Stimulated activated memory B cell treated with anti-CD40 and anti-IgM and Interleukin-4, amounts not matched to agents 10 μg/mL and 1 μg/mL and 100 μg/mL, for 72 hours (primary cell): ENCODE results near the gene ITIH4.
A peak's percentile ranks its signal among the peaks of the same experiment; 100 is the strongest.

Experiments
- ATAC-seq: fragments of 150-1000 bp; cut with Tn5 transposase; 2 replicates; pipeline ENCODE4 v1.10.0; 2021
- H3K27ac Mint-ChIP-seq: one replicate; pipeline ENCODE4 v1.8.0; 2022; ENCODE audit warnings: mild to moderate bottlenecking, mixed read lengths
- H3K27me3 Mint-ChIP-seq: one replicate; pipeline ENCODE4 v1.8.0; 2022; ENCODE audit warnings: mixed read lengths
- H3K36me3 Mint-ChIP-seq: one replicate; pipeline ENCODE4 v1.8.0; 2022; ENCODE audit warnings: mixed read lengths
- H3K4me1 Mint-ChIP-seq: one replicate; pipeline ENCODE4 v1.8.0; 2022; ENCODE audit warnings: mixed read lengths
- H3K4me3 Mint-ChIP-seq: one replicate; pipeline ENCODE4 v1.8.0; 2022; ENCODE audit warnings: mild to moderate bottlenecking, moderate library complexity, mixed read lengths
- H3K9me3 Mint-ChIP-seq: one replicate; pipeline ENCODE4 v1.8.0; 2022; ENCODE audit warnings: mixed read lengths

ITIH4 gene

DNA sequence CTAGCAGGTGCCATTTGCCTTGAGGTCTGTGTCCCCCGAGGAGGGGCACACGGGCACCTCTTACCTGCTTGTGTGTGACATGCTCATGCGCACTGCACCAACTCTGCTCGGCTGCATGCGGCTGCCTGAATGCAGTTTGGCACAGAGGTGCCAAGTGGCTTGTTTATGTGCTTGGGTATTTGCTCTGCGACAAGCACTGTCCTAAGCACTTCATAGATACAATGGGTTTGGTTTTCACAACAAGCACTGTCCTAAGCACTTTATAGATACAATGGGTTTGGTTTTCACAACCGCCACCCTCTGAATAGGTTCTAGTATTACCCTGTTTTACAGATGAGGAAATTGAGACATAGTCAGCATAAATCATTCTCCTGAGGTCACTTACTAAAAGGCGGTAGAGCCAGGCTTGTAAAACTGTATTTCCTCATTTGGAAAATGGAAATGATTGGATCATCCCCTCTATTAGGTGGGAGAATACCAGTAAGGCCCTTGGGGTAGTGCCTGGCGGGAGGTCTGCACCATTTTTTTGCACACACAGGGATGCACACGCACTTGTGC is 487 bp downstream of the ITIH4 start:
- Mint-ChIP-seq H3K4me3 (no peak overlapping the region), H3K36me3 (peaks cover 4% of the 10 kb centered on the region), H3K9me3 (no peaks in the 10 kb centered on the region), H3K27ac (no peak overlapping the region), H3K27me3 (no peaks in the 10 kb centered on the region), H3K4me1 (no peaks in the 10 kb centered on the region)
- ATAC-seq: no peak

- H3K27me3 Mint-ChIP-seq: no peaks in the 10 kb centered on the region
- no peaks in the 10 kb centered on the region for H3K9me3 Mint-ChIP-seq
- H3K27ac Mint-ChIP-seq: no peak overlapping the region
- no peaks in the 10 kb centered on the region for H3K4me1 Mint-ChIP-seq
- peaks cover 4% of the 10 kb centered on the region for H3K36me3 Mint-ChIP-seq
- no peak for ATAC-seq
- no peak overlapping the region for H3K4me3 Mint-ChIP-seq
Measured at GRCh38 chr3:52829482-52829881, 990 bp downstream of the ITIH4 start.

GRCh38 chr3:52827866-52828376 is 2.6 kb downstream of the ITIH4 start:
- Mint-ChIP-seq H3K9me3 (no peaks in the 10 kb centered on the region), H3K36me3 (peaks cover 7% of the 10 kb centered on the region), H3K27me3 (no peaks in the 10 kb centered on the region), H3K4me3 (no peak overlapping the region), H3K27ac (no peak overlapping the region), H3K4me1 (no peaks in the 10 kb centered on the region)
- no peak for ATAC-seq

DNA sequence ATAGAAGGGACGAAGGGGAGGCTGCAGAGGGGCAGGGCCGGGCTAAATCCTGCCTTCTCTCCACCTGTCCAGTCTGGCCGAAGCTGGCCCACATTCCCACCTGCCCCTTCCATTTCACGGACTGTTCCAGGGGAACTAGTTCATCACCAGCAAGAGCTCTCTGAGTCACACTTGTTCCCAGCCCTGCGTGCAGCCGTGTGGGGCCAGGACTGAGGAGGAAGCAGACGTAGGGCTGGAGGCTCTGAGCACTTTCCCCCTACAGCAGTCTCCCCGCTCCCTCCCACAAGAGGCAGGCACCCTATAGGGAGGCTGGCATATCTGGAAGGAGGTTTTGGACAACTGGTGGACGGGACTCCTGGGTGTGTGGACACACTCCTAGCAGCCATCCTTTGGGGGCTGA is 3.0 kb downstream of the ITIH4 start:
- Mint-ChIP-seq H3K27me3 (no peaks in the 10 kb centered on the region), H3K9me3 (no peaks in the 10 kb centered on the region), H3K27ac (no peak overlapping the region), H3K36me3 (peaks cover 7% of the 10 kb centered on the region), H3K4me3 (no peak overlapping the region), H3K4me1 (no peaks in the 10 kb centered on the region)
- ATAC-seq: no peak

- Mint-ChIP-seq H3K4me1 (no peaks in the 10 kb centered on the region), H3K27ac (no peak overlapping the region), H3K36me3 (peaks cover 7% of the 10 kb centered on the region), H3K27me3 (no peaks in the 10 kb centered on the region), H3K9me3 (no peaks in the 10 kb centered on the region), H3K4me3 (no peak overlapping the region)
- no peak for ATAC-seq
Measured at GRCh38 chr3:52824037-52824436, 6.4 kb downstream of the ITIH4 start.

DNA sequence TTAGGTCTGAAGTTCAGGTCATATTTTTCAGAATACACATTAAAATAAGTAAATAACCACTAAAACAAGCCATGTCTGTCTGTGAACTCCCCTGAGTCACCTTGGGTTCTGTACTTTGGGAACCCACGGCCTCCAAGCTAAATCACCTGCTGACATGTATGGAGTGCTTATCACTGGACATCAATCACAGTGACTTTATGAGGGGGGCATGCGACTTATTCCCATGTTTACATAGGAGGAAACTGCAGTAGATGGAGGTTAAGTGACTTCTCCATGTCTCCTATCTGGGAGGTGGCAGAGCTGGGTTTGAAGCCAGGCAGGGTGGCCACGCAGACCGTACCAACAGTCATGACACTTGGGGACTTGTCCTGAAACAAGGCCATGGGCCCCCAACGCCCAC is 8.1 kb downstream of the ITIH4 start:
- no peak overlapping the region for H3K4me3 Mint-ChIP-seq
- H3K9me3 Mint-ChIP-seq: no peaks in the 10 kb centered on the region

DNA sequence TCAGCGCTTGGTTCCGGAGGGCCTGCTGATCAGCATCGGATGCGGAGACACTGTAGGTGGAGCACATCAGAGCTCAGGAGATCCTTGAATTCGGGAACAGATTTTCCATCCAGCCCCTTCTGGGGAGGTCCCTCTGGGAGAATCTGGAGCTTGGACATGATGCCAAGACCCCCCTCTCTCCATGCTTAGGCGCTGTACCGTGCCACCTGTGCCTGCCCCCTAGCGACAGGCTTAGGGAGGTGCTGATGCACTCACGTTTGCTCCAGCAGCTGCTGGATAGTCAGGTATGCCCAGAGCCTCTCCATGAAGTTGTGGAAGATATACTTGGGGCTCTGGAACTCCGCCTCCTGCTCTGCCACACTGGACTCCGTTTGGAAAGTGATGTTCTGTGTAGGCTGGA is 9.7 kb downstream of the ITIH4 start:
- H3K9me3 Mint-ChIP-seq: no peaks in the 10 kb centered on the region
- H3K4me3 Mint-ChIP-seq: no peak overlapping the region
- H3K27me3 Mint-ChIP-seq: no peaks in the 10 kb centered on the region
- no peak for ATAC-seq
- H3K4me1 Mint-ChIP-seq: no peaks in the 10 kb centered on the region
- H3K36me3 Mint-ChIP-seq: peaks cover 7% of the 10 kb centered on the region
- H3K27ac Mint-ChIP-seq: no peak overlapping the region

More for the DNA sequence above, 8.1 kb downstream of the ITIH4 start:
- ATAC-seq: no peak
- peaks cover 7% of the 10 kb centered on the region for H3K36me3 Mint-ChIP-seq
- no peaks in the 10 kb centered on the region for H3K4me1 Mint-ChIP-seq
- no peaks in the 10 kb centered on the region for H3K27me3 Mint-ChIP-seq
- H3K27ac Mint-ChIP-seq: no peak overlapping the region

GRCh38 chr3:52819936-52820335 is 10.5 kb downstream of the ITIH4 start:
- no peaks in the 10 kb centered on the region for H3K4me1 Mint-ChIP-seq
- no peaks in the 10 kb centered on the region for H3K9me3 Mint-ChIP-seq
- H3K27ac Mint-ChIP-seq: no peak overlapping the region
- no peaks in the 10 kb centered on the region for H3K27me3 Mint-ChIP-seq
- ATAC-seq: no peak
- H3K36me3 Mint-ChIP-seq: peaks cover 7% of the 10 kb centered on the region
- H3K4me3 Mint-ChIP-seq: no peak overlapping the region

DNA sequence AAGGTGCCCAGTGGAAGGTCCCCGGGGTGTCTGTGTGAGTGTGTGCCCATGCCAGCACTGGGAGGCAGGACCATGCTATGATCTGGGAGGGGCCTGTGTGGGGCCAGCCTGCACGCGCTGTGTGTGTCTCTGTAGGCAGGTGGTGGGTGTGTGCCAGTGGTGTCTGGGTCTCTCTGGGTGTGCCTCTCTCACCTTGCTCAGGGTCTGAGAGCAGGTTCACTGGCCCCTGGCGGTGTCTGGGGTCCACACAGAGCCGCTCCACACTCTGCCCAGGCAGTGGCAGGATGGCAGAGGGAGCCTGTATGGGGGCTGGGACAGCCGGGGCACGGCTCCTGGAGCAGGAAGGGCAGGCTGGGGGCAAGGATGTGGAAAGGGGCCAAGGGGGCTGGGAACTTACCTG is 12.6 kb downstream of the ITIH4 start:
- no peaks in the 10 kb centered on the region for H3K27me3 Mint-ChIP-seq
- H3K4me1 Mint-ChIP-seq: no peaks in the 10 kb centered on the region
- no peak overlapping the region for H3K4me3 Mint-ChIP-seq
- H3K27ac Mint-ChIP-seq: no peak overlapping the region
- no peaks in the 10 kb centered on the region for H3K36me3 Mint-ChIP-seq
- ATAC-seq: peak; percentile 32
- H3K9me3 Mint-ChIP-seq: no peaks in the 10 kb centered on the region

DNA sequence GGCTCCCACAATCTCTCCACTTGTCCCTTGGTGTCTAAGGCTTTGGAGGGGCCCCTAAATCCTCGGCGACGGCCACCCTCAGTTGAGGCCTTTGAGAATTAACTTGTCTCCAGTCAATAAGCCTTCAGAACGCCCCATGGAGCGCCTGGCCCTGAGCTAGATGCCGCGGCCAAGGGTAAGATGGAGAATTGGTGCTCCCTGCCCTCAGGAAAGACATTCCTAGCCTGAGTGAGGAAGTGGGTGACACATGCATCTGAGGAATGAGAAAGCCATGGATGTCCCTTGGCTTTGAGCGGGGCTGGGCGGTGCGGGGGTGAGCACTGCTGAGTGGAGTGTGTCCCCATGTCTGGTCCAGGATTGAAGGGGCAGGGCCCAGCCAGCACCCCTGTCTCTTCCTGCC is 13.3 kb downstream of the ITIH4 start:
- Mint-ChIP-seq H3K9me3 (no peaks in the 10 kb centered on the region), H3K4me3 (no peak overlapping the region), H3K27ac (no peak overlapping the region), H3K4me1 (no peaks in the 10 kb centered on the region), H3K27me3 (no peaks in the 10 kb centered on the region), H3K36me3 (no peaks in the 10 kb centered on the region)
- ATAC-seq: no peak

GRCh38 chr3:52816654-52817053 is 13.8 kb downstream of the ITIH4 start:
- H3K9me3 Mint-ChIP-seq: no peaks in the 10 kb centered on the region
- no peak overlapping the region for H3K4me3 Mint-ChIP-seq
- no peaks in the 10 kb centered on the region for H3K4me1 Mint-ChIP-seq
- no peaks in the 10 kb centered on the region for H3K36me3 Mint-ChIP-seq
- no peaks in the 10 kb centered on the region for H3K27me3 Mint-ChIP-seq
- no peak for ATAC-seq
- no peak overlapping the region for H3K27ac Mint-ChIP-seq

DNA sequence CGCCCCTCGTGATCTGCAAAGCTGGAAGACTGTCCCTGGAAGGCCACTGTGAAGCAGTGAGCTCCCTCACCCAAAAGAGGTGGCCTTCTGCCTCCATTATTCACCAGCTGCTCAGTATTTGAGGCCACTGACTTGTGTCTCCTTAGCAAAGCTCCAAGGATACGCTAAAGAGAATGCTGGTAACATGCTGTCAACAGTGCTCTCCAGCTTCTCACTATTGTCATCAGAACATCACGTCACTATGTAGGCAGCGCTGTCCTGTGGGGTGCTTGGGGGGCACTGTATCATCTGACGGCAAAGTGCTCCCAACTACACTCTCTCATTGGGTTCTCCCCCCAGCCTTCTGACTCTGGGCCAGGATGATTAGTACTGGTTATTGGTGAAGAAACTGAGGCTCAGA is 14.3 kb downstream of the ITIH4 start:
- H3K4me1 Mint-ChIP-seq: no peaks in the 10 kb centered on the region
- no peaks in the 10 kb centered on the region for H3K9me3 Mint-ChIP-seq
- H3K36me3 Mint-ChIP-seq: no peaks in the 10 kb centered on the region
- H3K27ac Mint-ChIP-seq: no peak overlapping the region
- H3K4me3 Mint-ChIP-seq: no peak overlapping the region
- no peaks in the 10 kb centered on the region for H3K27me3 Mint-ChIP-seq
- ATAC-seq: no peak

- H3K4me1 Mint-ChIP-seq: no peaks in the 10 kb centered on the region
- no peaks in the 10 kb centered on the region for H3K27me3 Mint-ChIP-seq
- H3K9me3 Mint-ChIP-seq: peaks cover 3% of the 10 kb centered on the region
- H3K4me3 Mint-ChIP-seq: no peak overlapping the region
- H3K36me3 Mint-ChIP-seq: no peaks in the 10 kb centered on the region
- ATAC-seq: no peak
- H3K27ac Mint-ChIP-seq: no peak overlapping the region
Measured at GRCh38 chr3:52813810-52814209, 16.7 kb downstream of the ITIH4 start.

- Mint-ChIP-seq H3K4me1 (no peaks in the 10 kb centered on the region), H3K27me3 (no peaks in the 10 kb centered on the region), H3K36me3 (no peaks in the 10 kb centered on the region), H3K4me3 (no peak overlapping the region), H3K9me3 (peaks cover 3% of the 10 kb centered on the region), H3K27ac (no peak overlapping the region)
- no peak for ATAC-seq
Measured at GRCh38 chr3:52811452-52812011, 18.9 kb downstream of the ITIH4 start.

GRCh38 chr3:52810923-52811322 is 19.5 kb downstream of the ITIH4 start:
- Mint-ChIP-seq H3K36me3 (no peaks in the 10 kb centered on the region), H3K4me3 (no peak overlapping the region), H3K27ac (no peak overlapping the region), H3K4me1 (no peaks in the 10 kb centered on the region), H3K27me3 (no peaks in the 10 kb centered on the region), H3K9me3 (peaks cover 3% of the 10 kb centered on the region)
- ATAC-seq: no peak

- no peak overlapping the region for H3K27ac Mint-ChIP-seq
- H3K4me1 Mint-ChIP-seq: no peaks in the 10 kb centered on the region
- no peak overlapping the region for H3K4me3 Mint-ChIP-seq
- ATAC-seq: no peak
- H3K27me3 Mint-ChIP-seq: no peaks in the 10 kb centered on the region
- H3K36me3 Mint-ChIP-seq: no peaks in the 10 kb centered on the region
- H3K9me3 Mint-ChIP-seq: peaks cover 3% of the 10 kb centered on the region
Measured at GRCh38 chr3:52809662-52810377, 20.7 kb downstream of the ITIH4 start.
